NOMO-1 treated with dmso at 0.1 percent for 144 hours (cell line): ENCODE data around the gene H3-3A.

Experiments used
- DNase-seq: peaks from one replicate; lab custom pipeline; 2025; ENCODE audit not compliant: unreplicated experiment; lab: John Stamatoyannopoulos, UW

The H3-3A gene

GRCh38 chr1:226052061-226052460 is 10.5 kb upstream of the H3-3A start:
- no peak for DNase-seq

DNA sequence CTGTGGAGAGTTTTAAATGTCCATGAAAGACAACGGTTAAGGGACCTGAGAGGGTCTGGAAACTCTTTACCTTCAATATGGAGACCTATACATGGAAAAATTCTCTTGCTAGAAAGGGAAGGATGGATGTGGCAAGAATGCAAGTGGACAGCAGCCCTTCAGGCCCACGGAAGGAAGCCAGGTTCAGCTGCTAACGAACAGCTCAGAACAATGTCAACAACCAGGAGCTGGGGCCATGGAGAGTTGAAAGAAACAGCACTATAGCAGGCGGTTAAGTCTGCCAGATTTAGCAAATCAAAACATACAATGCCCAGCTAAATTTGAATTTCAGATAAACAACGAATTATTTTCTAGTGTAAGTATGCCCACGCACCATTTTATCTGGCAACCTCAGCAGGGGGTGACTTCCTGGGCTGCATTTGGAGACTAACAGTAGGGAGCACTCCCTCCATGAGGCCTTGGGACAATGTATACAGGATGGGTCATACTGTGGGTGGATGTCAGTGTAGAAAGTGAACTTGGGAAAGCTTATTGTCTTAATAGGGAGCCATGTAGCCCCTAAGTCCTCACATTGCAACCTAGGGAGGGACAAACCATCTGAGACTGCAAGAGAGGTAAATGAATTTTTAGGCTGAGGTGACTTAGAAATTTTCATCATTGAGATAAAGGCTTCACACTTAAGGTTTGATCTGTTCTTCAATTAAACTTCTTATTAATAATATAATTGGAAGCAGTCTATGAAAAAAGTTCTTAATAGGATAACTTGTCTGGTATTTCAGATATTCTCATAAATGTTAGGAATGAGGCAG is 7.8 kb upstream of the H3-3A start:
- DNase-seq: no peak

DNA sequence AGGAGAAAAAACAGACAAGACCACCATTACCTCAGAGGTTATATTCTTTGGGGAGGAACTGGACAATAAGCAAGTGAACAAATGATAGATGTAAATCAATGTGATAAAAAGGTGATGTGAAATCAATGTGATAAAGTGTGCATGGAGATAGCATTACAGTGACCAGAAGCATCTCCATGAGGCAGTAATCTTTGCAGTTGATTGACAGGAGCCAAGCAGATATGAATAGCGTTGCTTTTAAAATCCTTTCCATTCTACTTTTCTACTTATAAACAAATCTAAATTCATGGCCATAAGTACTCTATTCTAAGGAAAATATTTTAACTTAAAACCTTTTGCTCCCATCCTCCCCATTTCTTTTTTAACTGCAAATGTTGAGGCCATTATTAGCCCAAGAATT is 2.8 kb upstream of the H3-3A start:
- DNase-seq: no peak

- no peak for DNase-seq
Observed at GRCh38 chr1:226060427-226060826, 2.1 kb upstream of the H3-3A start.

- DNase-seq: no peak
Observed at GRCh38 chr1:226061068-226061840, 1.3 kb upstream of the H3-3A start.

DNA sequence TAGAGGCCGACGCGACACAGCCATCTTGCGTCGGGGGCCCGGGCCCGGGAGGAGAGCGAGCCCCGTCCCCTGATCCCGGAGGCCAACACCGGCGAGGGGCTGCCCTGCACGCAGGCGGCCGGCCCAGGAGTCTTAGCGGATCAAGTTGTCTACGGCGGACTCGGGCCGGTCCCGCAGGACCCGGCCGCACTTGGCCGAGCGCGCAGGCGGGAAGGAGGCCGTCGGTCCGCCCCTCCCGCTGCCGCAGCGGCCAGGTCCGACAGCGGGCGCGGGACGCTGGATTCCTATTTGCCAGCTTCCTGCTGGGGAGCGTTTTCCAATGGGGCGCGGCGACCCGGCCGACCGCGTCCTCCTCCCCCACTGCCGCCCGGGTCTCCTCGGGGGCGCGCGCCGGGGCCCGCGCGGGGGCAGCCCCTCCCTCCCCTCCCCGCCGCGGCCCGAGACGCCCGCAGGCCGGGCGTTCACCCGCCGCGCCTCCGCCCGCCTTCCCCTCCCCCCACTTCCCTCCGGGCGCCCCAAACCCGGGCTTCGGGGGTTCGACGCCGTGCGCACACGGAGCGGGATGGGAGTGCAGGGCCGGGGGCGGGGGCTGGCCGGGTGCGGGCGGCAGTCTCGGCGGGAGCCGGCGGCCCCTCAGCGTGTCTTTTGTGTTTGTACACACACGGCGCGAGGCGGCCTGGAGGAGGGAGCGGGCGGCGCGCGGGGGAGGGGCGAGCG is 517 bp upstream of the H3-3A start:
- DNase-seq: peak; percentile 49

DNA sequence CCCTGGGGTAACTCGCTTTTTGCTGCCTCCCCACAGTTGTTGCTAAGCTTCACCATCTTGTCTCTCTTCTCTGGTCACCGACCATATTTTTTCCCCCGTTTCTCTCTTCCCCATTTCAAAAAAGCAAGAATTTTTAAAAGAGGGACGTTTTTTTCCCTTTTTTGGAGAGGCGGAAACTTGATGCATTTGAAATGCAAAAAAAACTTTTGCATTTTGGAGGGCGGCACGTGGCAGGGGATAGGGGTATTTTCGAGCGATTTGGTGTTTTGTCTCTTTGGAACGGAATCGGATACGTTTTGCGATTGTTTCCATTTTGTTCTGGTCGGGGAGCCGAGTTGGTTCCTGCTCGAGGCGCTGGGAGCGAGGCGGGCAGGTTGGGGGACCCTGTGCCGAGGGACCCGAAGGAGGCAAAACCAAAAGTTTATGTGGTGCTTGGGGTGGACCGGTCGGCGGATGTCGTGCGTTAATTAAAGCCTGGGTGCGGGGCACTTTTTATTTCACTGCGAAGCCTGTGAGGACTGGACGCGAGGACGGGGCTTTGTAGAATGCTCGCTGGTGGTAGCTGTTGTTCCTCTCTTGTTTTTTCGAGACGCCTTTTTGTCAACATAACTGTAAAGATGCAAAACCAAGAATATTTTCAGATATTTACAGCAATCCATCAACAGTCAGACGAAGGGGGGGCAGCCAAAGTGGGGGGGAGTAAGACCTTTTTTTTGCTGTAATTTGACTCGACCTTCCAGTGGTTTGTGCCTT is 884 bp downstream of the H3-3A start:
- no peak for DNase-seq

- no peak for DNase-seq
Observed at GRCh38 chr1:226063977-226064815, 1.7 kb downstream of the H3-3A start.

- no peak for DNase-seq
Observed at GRCh38 chr1:226064816-226065248, 2.3 kb downstream of the H3-3A start.

DNA sequence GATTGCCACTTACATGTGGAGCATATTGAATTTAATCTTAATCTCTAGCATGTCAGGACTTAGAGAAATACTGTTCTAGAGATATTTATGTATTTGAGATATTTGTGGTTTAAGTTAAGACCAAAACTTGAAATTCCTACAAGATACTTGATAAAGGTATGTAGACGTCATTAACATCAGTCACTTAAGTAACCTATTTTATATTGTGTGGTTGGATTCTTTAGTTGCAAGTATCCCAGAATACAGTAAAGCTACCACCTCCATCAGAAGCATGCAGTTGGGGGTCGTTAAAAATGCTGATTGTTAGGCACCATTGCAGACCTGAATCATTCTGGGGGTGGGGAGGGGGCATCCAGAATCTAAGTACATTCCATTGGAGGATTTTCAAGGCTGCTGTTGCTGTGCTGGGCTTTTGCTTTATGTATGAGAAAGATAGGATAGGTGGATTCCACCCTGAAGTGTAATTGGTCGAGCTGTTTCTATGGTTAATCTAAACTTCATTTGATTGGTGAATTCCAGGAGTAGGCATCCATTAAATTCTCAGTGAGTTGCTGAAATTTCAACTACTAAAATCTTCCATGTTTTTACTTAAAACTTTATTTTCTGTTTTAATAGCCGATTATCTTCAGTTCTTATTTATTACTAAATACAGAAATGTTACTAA is 4.0 kb downstream of the H3-3A start:
- no peak for DNase-seq

DNA sequence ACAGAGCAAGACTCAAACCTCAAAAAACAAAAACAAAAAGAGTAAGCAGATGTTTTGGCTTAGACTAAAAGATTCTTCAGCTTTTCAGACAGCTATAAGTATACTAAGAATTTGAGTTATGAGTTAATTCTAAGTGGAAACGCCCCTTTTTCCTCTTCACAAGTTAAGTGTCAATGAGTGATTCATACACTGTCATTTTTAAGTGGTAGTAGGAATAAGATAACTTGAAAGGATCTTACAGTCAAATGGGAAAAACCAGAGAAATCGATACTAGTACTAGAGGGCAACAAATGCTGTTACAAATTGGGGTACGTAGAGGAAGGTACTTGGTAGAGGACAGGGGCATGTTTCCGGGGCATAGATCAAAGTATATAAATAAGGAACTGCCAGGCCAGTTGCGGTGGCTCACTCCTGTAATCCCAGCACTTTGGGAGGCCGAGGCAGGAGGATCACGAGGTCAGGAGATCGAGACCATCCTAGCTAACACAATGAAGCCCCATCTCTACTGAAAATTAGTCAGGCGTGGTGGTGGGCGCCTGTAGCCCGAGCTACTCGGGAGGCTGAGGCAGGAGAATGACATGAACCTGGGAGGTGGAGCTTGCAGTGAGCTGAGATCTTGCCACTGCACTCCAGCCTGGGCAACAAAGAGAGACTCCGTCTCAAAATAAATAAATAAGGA is 7.4 kb downstream of the H3-3A start:
- no peak for DNase-seq

DNA sequence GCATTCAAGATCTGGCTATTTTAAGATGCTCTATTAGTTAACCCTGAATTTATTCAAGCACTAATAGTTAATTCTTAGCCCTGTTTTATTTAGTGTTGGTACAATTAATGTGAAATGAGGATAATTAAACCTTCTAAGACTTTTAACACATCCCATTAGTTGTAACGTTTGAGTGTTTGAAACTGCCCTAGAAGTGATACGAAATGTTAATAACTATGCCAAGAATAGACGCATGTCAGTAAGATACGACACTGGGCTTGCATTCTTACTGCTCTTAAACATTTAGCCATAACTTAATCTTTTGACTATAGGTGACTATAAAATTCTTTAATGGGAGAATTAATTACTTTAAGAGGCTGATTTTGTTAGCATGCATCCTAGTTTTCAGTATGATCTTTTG is 9.8 kb downstream of the H3-3A start:
- DNase-seq: no peak

- DNase-seq: no peak
Observed at GRCh38 chr1:226073184-226073950, 10.9 kb downstream of the H3-3A start.

DNA sequence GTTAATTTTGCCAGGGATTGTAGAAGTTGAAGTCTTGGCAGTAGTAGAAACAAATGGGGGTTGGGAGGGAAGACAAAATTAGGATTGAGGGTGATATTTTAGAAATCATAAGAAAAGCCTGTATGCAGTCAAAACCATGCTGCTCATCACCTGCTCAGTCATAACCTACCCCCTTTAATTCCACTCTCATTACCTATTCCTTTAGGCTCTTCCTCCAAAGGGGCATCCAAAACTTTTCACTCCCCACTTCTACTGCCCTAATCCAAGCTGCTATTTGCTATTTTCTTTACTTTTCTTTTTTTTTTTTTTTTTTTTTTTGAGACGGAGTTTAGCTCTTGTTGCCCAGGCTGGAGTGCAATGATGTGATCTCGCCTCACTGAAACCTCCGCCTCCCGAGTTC is 11.5 kb downstream of the H3-3A start:
- DNase-seq: no peak

GRCh38 chr1:226076378-226076777 is 13.9 kb downstream of the H3-3A start:
- no peak for DNase-seq

- DNase-seq: no peak
Observed at GRCh38 chr1:226078374-226078773, 15.9 kb downstream of the H3-3A start.

- DNase-seq: no peak
Observed at GRCh38 chr1:226082587-226082917, 20.0 kb downstream of the H3-3A start.

GRCh38 chr1:226082959-226083301 is 20.4 kb downstream of the H3-3A start:
- DNase-seq: no peak
